Stimulated activated CD4-positive, alpha-beta T cell treated with anti-CD3 and anti-CD28 coated beads, Interleukin-1b, Interleukin-23, amount 100 ng/mL, for 1 hour (primary cell): ENCODE results near the gene PRIMA1.

Source experiments
- DNase-seq, 2 donors: peaks; one replicate each; pipeline ENCODE4 v3.0.0-alpha.2; 2020; ENCODE audit warnings: low read depth in 2 of 2

Gene PRIMA1

DNA sequence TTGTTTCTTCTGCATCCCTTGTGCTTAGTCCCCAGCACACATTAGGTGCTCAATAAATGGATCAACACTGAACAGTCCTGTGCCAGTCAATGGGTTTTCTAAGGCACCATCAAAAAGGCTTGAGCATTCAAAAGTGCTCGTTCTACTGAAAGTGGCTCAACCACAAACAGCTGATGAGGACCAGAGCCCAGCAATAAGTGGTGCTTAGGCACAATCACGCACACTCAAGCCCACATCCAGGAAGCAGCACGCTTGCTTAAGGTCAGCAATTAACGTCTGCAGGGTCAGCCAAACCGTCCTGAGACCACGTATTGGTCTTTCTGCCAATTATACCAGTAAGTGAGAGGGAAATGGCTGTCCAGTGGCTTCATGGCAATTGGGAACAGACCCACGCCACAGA is 56.5 kb downstream of the PRIMA1 start:
- no peak for DNase-seq

GRCh38 chr14:93729993-93730392 is 58.3 kb downstream of the PRIMA1 start:
- DNase-seq, result no peak

GRCh38 chr14:93728651-93729016 is 59.7 kb downstream of the PRIMA1 start:
- no peak for DNase-seq

- DNase-seq, result no peak
Observed at GRCh38 chr14:93727917-93728650, 60.2 kb downstream of the PRIMA1 start.

DNA sequence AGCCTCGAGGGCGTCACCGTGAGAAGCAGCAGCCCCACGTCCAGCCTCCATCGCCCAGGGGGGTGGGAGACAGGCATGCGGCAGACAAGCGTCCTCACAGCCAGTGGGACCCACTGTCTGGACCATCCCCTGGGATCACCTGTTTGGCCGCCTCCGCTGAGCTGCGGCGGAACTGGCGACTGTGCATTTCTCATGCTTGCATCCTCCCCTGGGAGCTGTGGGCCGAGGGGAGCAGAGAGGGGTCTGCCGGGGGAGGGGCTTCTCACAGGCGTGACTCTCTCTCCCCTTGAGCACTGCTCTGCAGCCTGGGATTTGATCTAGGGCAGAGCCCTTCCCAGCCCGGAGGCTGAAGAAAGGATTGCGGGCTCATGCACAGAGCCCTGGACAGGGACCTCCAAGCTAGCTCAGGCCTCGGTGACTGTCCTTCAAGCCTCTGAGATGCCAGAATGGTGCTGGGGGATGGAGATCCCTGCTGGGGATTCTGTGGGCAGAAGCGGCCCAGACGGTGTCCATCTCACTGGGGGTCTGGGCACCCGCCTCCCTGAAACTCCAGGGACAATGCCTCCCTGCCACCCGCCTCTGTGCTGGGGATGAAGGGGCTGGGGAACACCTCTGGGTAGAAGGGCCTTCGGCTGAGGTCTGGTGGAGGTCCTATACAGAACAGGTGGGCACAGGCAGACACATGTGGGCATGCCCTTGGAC is 61.1 kb downstream of the PRIMA1 start:
- no peak for DNase-seq

GRCh38 chr14:93725993-93726392 is 62.3 kb downstream of the PRIMA1 start:
- no peak for DNase-seq

GRCh38 chr14:93725002-93725582 is 63.2 kb downstream of the PRIMA1 start:
- no peak for DNase-seq

- DNase-seq, result no peak
Observed at GRCh38 chr14:93723001-93723400, 65.3 kb downstream of the PRIMA1 start.

GRCh38 chr14:93720981-93721483 is 67.3 kb downstream of the PRIMA1 start:
- DNase-seq, result no peak

- no peak for DNase-seq
Observed at GRCh38 chr14:93720076-93720815, 68.0 kb downstream of the PRIMA1 start.

DNA sequence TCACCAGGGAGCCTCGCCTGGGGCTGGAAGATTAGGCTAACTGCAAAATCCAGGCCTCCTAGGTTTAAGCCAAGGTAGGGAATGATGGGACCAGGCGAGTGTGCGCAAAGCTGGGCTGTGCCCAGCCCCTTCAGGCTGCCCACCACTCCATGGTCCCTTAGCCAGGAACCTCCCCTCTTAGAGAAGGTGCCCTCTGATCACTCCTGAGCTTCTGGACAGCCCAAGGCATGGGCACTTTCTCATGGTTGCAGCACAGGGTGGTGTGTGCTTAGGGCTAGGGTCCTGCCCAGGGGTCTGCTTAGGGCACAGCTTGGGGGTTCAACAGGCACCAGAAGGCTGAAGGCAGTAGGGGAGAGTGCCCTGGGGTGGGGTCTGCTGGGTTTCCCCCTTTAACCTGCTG is 69.0 kb downstream of the PRIMA1 start:
- DNase-seq, result no peak

DNA sequence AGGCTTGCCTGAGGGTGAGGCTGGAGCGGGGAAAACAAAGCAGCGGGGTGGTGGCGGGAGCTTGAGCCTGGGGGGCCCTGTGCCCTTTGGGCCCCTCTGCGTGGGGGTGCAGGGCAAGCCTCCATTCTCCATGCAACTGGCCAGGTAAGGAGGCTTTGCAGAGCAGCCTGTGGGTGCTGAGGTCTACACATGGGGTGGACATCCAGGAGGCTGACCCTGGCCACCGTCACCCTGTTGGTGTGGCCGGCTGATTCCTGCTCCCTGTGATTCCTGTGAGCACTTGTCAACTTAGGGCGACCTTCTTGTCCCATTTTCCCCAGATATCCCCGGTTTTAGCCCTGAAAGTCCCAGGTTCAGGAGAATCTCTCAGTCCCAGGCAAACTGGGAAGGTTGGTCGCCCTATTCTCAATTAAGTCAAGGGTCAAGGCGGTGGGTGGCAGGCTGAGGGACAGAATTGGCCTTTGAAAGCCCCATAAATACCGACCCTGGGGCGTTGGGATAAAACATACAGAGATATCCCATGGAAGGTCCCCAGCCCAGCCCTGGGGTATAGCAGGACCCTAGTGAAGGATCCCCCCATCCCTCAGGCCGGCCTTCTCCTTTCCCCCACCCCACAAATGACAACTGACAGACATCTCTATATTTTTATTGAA is 70.5 kb downstream of the PRIMA1 start:
- no peak for DNase-seq

DNA sequence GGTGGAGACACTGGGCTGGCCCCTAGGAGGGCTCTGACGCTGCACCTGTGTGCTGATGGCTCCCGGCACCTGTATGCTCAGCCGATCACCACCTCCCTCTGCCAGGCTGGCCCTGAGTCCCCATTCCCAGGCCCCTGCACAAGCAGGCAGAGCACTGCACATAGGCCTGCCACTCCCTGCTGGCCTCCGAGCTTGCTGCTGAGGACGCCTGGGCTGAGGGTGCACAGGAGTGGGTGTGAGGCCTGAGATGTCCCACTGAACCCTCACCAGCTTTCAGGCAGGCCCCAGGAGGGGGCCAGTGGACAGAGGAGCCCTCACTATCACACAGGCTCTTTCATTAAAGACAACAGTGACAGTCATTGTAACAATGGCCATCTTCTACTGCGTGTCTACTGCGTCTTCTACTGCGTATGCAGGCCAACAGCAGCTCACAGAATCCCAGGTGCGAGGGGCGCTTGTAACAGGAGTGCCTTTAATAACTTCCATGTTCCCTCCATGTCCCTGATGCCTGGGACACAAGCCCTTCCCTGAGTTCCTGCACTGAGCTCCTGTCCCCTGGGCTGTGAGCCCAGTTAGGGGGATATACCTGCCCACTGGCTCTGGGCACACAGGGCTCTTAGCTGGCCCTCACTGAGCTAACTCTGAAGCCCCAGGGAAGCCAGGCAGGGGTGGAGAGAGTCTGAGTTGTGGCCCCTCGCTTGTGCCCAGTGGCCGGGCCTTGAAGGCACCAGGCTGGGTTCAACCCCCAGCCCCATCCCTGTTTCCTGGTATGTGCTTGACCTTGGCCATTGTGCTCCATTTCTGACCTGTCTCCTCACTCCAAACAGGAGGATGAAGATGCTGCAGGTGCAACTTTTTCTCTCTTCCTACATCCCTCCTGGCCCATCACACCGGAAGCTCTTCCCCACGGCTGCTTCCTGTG is 71.3 kb downstream of the PRIMA1 start:
- no peak for DNase-seq

DNA sequence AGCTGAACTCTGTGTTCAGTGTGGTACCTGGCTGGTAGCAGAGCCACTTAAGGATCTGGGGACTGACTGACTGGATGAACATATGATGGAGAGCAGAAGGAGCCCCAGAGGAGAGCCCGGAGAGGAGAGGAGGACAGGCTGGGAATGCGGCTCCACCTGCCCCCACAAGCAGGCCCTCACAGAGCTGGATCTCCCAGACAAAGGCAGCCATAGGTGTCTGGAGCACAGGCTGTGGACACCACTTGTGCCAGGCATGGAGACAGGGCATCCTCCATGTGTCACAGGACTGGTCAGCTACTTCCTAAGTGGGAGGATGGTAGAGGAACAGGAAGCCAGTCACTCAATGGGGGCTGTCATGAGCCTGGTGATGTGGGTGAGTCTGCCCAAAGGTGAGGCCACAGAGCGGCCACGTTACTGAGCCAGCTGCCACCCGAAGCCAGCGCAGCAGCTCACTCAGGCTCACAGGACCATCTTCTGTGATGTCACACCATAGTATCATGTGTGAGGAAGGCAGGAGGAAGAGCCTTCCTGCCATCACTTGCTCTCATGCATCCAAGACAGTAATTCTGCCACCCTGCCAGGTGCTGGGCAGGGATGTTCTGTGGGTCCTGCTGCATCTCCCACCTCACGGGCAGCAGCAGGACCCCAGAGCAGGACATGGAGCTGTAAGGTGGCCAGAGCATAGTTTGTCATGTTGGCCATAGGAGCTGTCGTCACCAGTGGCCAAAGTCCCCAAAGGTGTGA is 72.1 kb downstream of the PRIMA1 start:
- DNase-seq, result no peak

GRCh38 chr14:93715279-93715927 is 72.9 kb downstream of the PRIMA1 start:
- DNase-seq, result no peak

- DNase-seq, result no peak
Observed at GRCh38 chr14:93714605-93715004, 73.7 kb downstream of the PRIMA1 start.

GRCh38 chr14:93713726-93714405 is 74.4 kb downstream of the PRIMA1 start:
- no peak for DNase-seq

- DNase-seq, result no peak
Observed at GRCh38 chr14:93712838-93713724, 75.2 kb downstream of the PRIMA1 start.
